ENCODE measurements around the gene UNC45B.

DNA sequence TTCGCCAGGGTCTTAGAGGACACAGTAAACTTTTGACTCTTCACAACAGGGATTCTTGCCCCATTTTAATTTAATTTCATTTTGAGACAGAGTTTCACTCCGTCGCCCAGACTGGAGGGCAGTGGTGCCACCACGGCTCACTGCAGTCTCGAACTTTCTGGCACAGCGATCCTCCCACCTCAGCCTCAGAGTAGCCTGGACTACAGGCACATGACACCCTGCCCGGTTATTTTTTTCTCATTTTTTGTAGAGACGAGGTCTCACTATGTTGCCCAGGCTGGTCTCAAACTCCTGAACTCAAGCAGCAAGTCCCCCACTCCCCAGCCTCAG, 5.2 kb upstream of the UNC45B start:
- TF ChIP-seq CTCF (IDR thresholded peaks at IDR 0.05; ENCODE audit: poor library complexity, severe bottlenecking) (no peak), POLR2AphosphoS5 (IDR thresholded peaks at IDR 0.05) (no peak)
